ENCODE results near the gene CLEC5A. TPM values are rescaled to one million over a fixed set of nuclear protein-coding genes. Genes with fewer than 3 reads are reported as not detected.
A peak's percentile ranks its signal among the peaks of the same experiment; 100 is the strongest.

CLEC5A gene
- total RNA-seq, 1 donor from 2014 or later, result not detected

GRCh38 chr7:141978351-141978750, 31.6 kb upstream of the CLEC5A start:
- H3K4me3 ChIP-seq (ENCODE audit: insufficient read depth, low read depth, low read length), result no peak overlapping the region
- no peak overlapping the region for H3K4me2 ChIP-seq (ENCODE audit: low read length)
- no peaks in the 10 kb centered on the region for H3K4me1 ChIP-seq (ENCODE audit: insufficient read depth, low read length)
- TF ChIP-seq CTCF (IDR thresholded peaks at IDR 0.05; ENCODE audit: insufficient read depth, low read depth, low read length), result no peak
- TF ChIP-seq EZH2 (IDR thresholded peaks at IDR 0.05; ENCODE audit: insufficient read depth, low read length), result no peak
- Mint-ChIP-seq H3K27me3 (ENCODE audit: low read depth, unreplicated experiment) (peaks cover 2% of the 10 kb centered on the region), H3K4me3 (ENCODE audit: unreplicated experiment) (no peak overlapping the region), H3K9me3 (ENCODE audit: unreplicated experiment) (no peaks in the 10 kb centered on the region), H3K27ac (ENCODE audit: unreplicated experiment) (no peak overlapping the region), H3K36me3 (ENCODE audit: low read depth, unreplicated experiment) (no peaks in the 10 kb centered on the region), H3K4me1 (ENCODE audit: low read depth, unreplicated experiment) (no peaks in the 10 kb centered on the region)
- H2AFZ ChIP-seq (ENCODE audit: low read depth, low read length), result no peak overlapping the region
- no peaks in the 10 kb centered on the region for H3K36me3 ChIP-seq (ENCODE audit: insufficient read depth, low read length)
- no peaks in the 10 kb centered on the region for H3K79me2 ChIP-seq (ENCODE audit: insufficient read depth, low read length)
- no peaks in the 10 kb centered on the region for H3K9me3 ChIP-seq (ENCODE audit: insufficient read depth, low read depth, low read length)
- no peak overlapping the region for H3K27ac ChIP-seq (ENCODE audit: low read depth, low read length)
- no peaks in the 10 kb centered on the region for H4K20me1 ChIP-seq (ENCODE audit: insufficient read depth, low read length)
- H3K27me3 ChIP-seq (ENCODE audit: insufficient read depth, low read length), result no peaks in the 10 kb centered on the region
- FAIRE-seq (no peak), DNase-seq (ENCODE audit: low read depth) (no peak)
- H3K9ac ChIP-seq (ENCODE audit: low read length), result no peak overlapping the region

GRCh38 chr7:141976524-141977245, 29.9 kb upstream of the CLEC5A start:
- H3K27ac Mint-ChIP-seq (ENCODE audit: unreplicated experiment), result no peak overlapping the region
- Histone ChIP-seq H3K9ac (ENCODE audit: low read length) (no peak overlapping the region), H3K4me3 (ENCODE audit: insufficient read depth, low read depth, low read length) (no peak overlapping the region), H3K27ac (ENCODE audit: low read depth, low read length) (no peak overlapping the region), H4K20me1 (ENCODE audit: insufficient read depth, low read length) (no peaks in the 10 kb centered on the region), H3K9me3 (ENCODE audit: insufficient read depth, low read depth, low read length) (no peaks in the 10 kb centered on the region), H3K27me3 (ENCODE audit: insufficient read depth, low read length) (no peaks in the 10 kb centered on the region), H3K4me2 (ENCODE audit: low read length) (peak overlapping the region; percentile 79), H3K79me2 (ENCODE audit: insufficient read depth, low read length) (no peaks in the 10 kb centered on the region), H2AFZ (ENCODE audit: low read depth, low read length) (peak overlapping the region; percentile 62), H3K36me3 (ENCODE audit: insufficient read depth, low read length) (no peaks in the 10 kb centered on the region), H3K4me1 (ENCODE audit: insufficient read depth, low read length) (no peaks in the 10 kb centered on the region)
- FAIRE-seq, result no peak
- H3K4me3 Mint-ChIP-seq (ENCODE audit: unreplicated experiment), result no peak overlapping the region
- peaks cover 2% of the 10 kb centered on the region for H3K27me3 Mint-ChIP-seq (ENCODE audit: low read depth, unreplicated experiment)
- no peak for TF ChIP-seq CTCF (IDR thresholded peaks at IDR 0.05; ENCODE audit: insufficient read depth, low read depth, low read length)
- H3K36me3 Mint-ChIP-seq (ENCODE audit: low read depth, unreplicated experiment), result no peaks in the 10 kb centered on the region
- no peaks in the 10 kb centered on the region for H3K4me1 Mint-ChIP-seq (ENCODE audit: low read depth, unreplicated experiment)
- DNase-seq (ENCODE audit: low read depth), result no peak
- H3K9me3 Mint-ChIP-seq (ENCODE audit: unreplicated experiment), result no peaks in the 10 kb centered on the region

- no peak for TF ChIP-seq EZH2 (IDR thresholded peaks at IDR 0.05; ENCODE audit: insufficient read depth, low read length)
- TF ChIP-seq CTCF (IDR thresholded peaks at IDR 0.05; ENCODE audit: insufficient read depth, low read depth, low read length), result peak; percentile 82
- peaks cover 2% of the 10 kb centered on the region for H3K27me3 Mint-ChIP-seq (ENCODE audit: low read depth, unreplicated experiment)
- Histone ChIP-seq H3K79me2 (ENCODE audit: insufficient read depth, low read length) (no peaks in the 10 kb centered on the region), H3K4me2 (ENCODE audit: low read length) (peak overlapping the region; percentile 79), H2AFZ (ENCODE audit: low read depth, low read length) (peak overlapping the region; percentile 62), H3K36me3 (ENCODE audit: insufficient read depth, low read length) (no peaks in the 10 kb centered on the region), H3K4me1 (ENCODE audit: insufficient read depth, low read length) (no peaks in the 10 kb centered on the region), H3K27ac (ENCODE audit: low read depth, low read length) (no peak overlapping the region), H3K27me3 (ENCODE audit: insufficient read depth, low read length) (no peaks in the 10 kb centered on the region), H3K9ac (ENCODE audit: low read length) (peak overlapping the region; percentile 13), H3K4me3 (ENCODE audit: insufficient read depth, low read depth, low read length) (no peak overlapping the region), H4K20me1 (ENCODE audit: insufficient read depth, low read length) (no peaks in the 10 kb centered on the region), H3K9me3 (ENCODE audit: insufficient read depth, low read depth, low read length) (no peaks in the 10 kb centered on the region)
- H3K4me3 Mint-ChIP-seq (ENCODE audit: unreplicated experiment), result no peak overlapping the region
- DNase-seq (ENCODE audit: low read depth) (peak; percentile 6), FAIRE-seq (no peak)
- no peaks in the 10 kb centered on the region for H3K36me3 Mint-ChIP-seq (ENCODE audit: low read depth, unreplicated experiment)
- H3K27ac Mint-ChIP-seq (ENCODE audit: unreplicated experiment), result no peak overlapping the region
- H3K4me1 Mint-ChIP-seq (ENCODE audit: low read depth, unreplicated experiment), result no peaks in the 10 kb centered on the region
- no peaks in the 10 kb centered on the region for H3K9me3 Mint-ChIP-seq (ENCODE audit: unreplicated experiment)
These were observed 29.2 kb upstream of the CLEC5A start for GRCh38 chr7:141975806-141976523.

Data from astrocyte (in vitro differentiated cells and primary cell).